WTC11 (cell line): ENCODE measurements around the gene NPHP3. TPM values are rescaled to one million over a fixed set of nuclear protein-coding genes. Genes with fewer than 3 reads are reported as not detected.
A peak's percentile ranks its signal among the peaks of the same experiment; 100 is the strongest.

Experiments
- ATAC-seq: fragments of 200-7000 bp; cut with Tn5 transposase; 2 replicates; pipeline ENCODE4 v1.10.0; 2021; ENCODE audit warnings: mild to moderate bottlenecking, moderate library complexity
- CTCF ChIA-PET: fragments of 300-600 bp; sonication (Branson Sonifier 250); formaldehyde crosslinking; loops from one replicate; lab custom pipeline; 2021; ENCODE audit warnings: antibody characterized with exemption; lab: Charles Lee
- POLR2A ChIA-PET: fragments of 350-600 bp; sonication (Branson Sonifier 250); formaldehyde crosslinking; loops from one replicate; lab custom pipeline; 2021; ENCODE audit warnings: antibody characterized with exemption; lab: Charles Lee
- DNase-seq: peaks from one replicate; pipeline ENCODE4 v3.0.0; 2021; ENCODE audit warnings: low spot score
- H3K27ac Mint-ChIP-seq: 2 replicates; pipeline ENCODE4 v1.8.0; 2021; ENCODE audit warnings: mixed read lengths
- H3K27me3 Mint-ChIP-seq: 2 replicates; pipeline ENCODE4 v1.8.0; 2021; ENCODE audit warnings: low read depth, mild to moderate bottlenecking, moderate library complexity, mixed read lengths
- H3K36me3 Mint-ChIP-seq: 2 replicates; pipeline ENCODE4 v1.8.0; 2021; ENCODE audit warnings: mixed read lengths
- H3K4me1 Mint-ChIP-seq: 2 replicates; pipeline ENCODE4 v1.8.0; 2022; ENCODE audit warnings: mixed read lengths
- H3K4me3 Mint-ChIP-seq: 2 replicates; pipeline ENCODE4 v1.8.0; 2021; ENCODE audit warnings: mild to moderate bottlenecking, moderate library complexity, mixed read lengths
- H3K9me3 Mint-ChIP-seq: 2 replicates; pipeline ENCODE4 v1.8.0; 2021; ENCODE audit warnings: mixed read lengths
- ARID4B ChIP-seq: sonication (generic); formaldehyde crosslinking; IDR thresholded peaks from 2 replicates; pipeline ENCODE4 v1.8.0; 2023; ENCODE audit warnings: missing genetic modification reagents, mild to moderate bottlenecking, borderline replicate concordance
- ATF3 ChIP-seq: sonication (generic); formaldehyde crosslinking; conservative IDR thresholded peaks from 2 replicates; pipeline ENCODE4 v1.8.1; 2022; ENCODE audit warnings: mild to moderate bottlenecking, missing genetic modification reagents
- CTCF ChIP-seq: fragments of 200-600 bp; IDR thresholded peaks from 2 replicates; pipeline ENCODE4 v1.8.0; 2022; ENCODE audit warnings: antibody characterized with exemption
- NR2C2 ChIP-seq: sonication (generic); formaldehyde crosslinking; IDR thresholded peaks from 2 replicates; pipeline ENCODE4 v1.8.0; 2022; ENCODE audit warnings: mild to moderate bottlenecking, missing genetic modification reagents
- NR3C1 ChIP-seq: sonication (generic); formaldehyde crosslinking; conservative IDR thresholded peaks from 2 replicates; pipeline ENCODE4 v1.8.1; 2023; ENCODE audit warnings: low read depth, mild to moderate bottlenecking, missing genetic modification reagents
- RELA ChIP-seq: sonication (generic); formaldehyde crosslinking; IDR thresholded peaks from 2 replicates; pipeline ENCODE4 v1.8.1; 2022; ENCODE audit warnings: missing genetic modification reagents, mild to moderate bottlenecking, borderline replicate concordance
- TEAD1 ChIP-seq: sonication (generic); formaldehyde crosslinking; IDR thresholded peaks from 2 replicates; pipeline ENCODE4 v1.8.0; 2022; ENCODE audit warnings: mild to moderate bottlenecking, missing genetic modification reagents
- USF2 ChIP-seq: sonication (generic); formaldehyde crosslinking; IDR thresholded peaks from 2 replicates; pipeline ENCODE4 v1.8.1; 2023; ENCODE audit warnings: mild to moderate bottlenecking, missing genetic modification reagents, moderate library complexity
- ZBTB21 ChIP-seq: sonication (generic); formaldehyde crosslinking; IDR thresholded peaks from 2 replicates; pipeline ENCODE4 v1.8.1; 2023; ENCODE audit warnings: mild to moderate bottlenecking, missing genetic modification reagents, borderline replicate concordance
- ZNF121 ChIP-seq: sonication (generic); formaldehyde crosslinking; IDR thresholded peaks from 2 replicates; pipeline ENCODE4 v1.8.0; 2023; ENCODE audit warnings: missing genetic modification reagents
- ZNF281 ChIP-seq: sonication (generic); formaldehyde crosslinking; IDR thresholded peaks from 2 replicates; pipeline ENCODE4 v1.8.0; 2023; ENCODE audit warnings: mild to moderate bottlenecking, missing genetic modification reagents
- ZNF512 ChIP-seq: sonication (generic); formaldehyde crosslinking; IDR thresholded peaks from 2 replicates; pipeline ENCODE4 v1.8.1; 2022; ENCODE audit warnings: missing genetic modification reagents, borderline replicate concordance
- total RNA-seq: library from RNA; stranded (reverse); gene quantifications from 3 replicates; pipeline ENCODE4 v1.2.3, GENCODE V29; 2021

The NPHP3 gene
- total RNA-seq, 1 experiment from 2014 or later, result 15.4 TPM

GRCh38 chr3:132660811-132661070 lies 61.5 kb downstream of the NPHP3 start:
- H3K36me3 Mint-ChIP-seq, result no peaks in the 10 kb centered on the region
- DNase-seq (no peak), ATAC-seq (no peak)
- H3K9me3 Mint-ChIP-seq, result no peaks in the 10 kb centered on the region
- no peaks in the 10 kb centered on the region for H3K27me3 Mint-ChIP-seq
- peak overlapping the region; percentile 68 for H3K27ac Mint-ChIP-seq
- no peak for TF ChIP-seq ARID4B (CRISPR knock-in tag)
- no peak for TF ChIP-seq ZNF121 (CRISPR knock-in tag)
- TF ChIP-seq NR3C1, result no peak
- no peak for TF ChIP-seq TEAD1
- TF ChIP-seq NR2C2 (CRISPR knock-in tag), result no peak
- no peak for TF ChIP-seq RELA
- no peak for TF ChIP-seq USF2 (CRISPR knock-in tag)
- TF ChIP-seq ZNF512 (CRISPR knock-in tag), result no peak
- no peak for TF ChIP-seq ATF3 (CRISPR knock-in tag)
- TF ChIP-seq ZNF281 (CRISPR knock-in tag), result no peak
- no peak for TF ChIP-seq ZBTB21 (CRISPR knock-in tag)
- no peak for TF ChIP-seq CTCF
- CTCF ChIA-PET, result interaction anchor here (0.6 to 3.3 kb wide), 4 partner anchors 10 to 243 kb away, joined by 3 to 17 read pairs (median 11); partner anchors contain the start of gene DNAJC13
- POLR2A ChIA-PET, result interaction anchor here (0.9 kb wide), 1 partner anchor 61 kb away, joined by 4 read pairs; the partner anchor contains the start of gene NPHP3
- peak overlapping the region; percentile 86 for H3K4me3 Mint-ChIP-seq
- H3K4me1 Mint-ChIP-seq, result peaks cover 18% of the 10 kb centered on the region
